Stomach (tissue), 4 donors: ENCODE measurements around the gene APOL3.

ENCODE experiments used
- POLR2A ChIP-seq, 4 donors: fragments of 450-650 bp; IDR thresholded peaks; one replicate each; pipeline ENCODE4 v1.6.1; 2016; ENCODE audit warnings: antibody characterized with exemption in 4 of 4, control low read depth in 2 of 4, mild to moderate bottlenecking in 1 of 4, moderate library complexity in 1 of 4
- POLR2AphosphoS5 ChIP-seq, 3 donors: sonication (generic); formaldehyde crosslinking; IDR thresholded peaks; one replicate each; pipeline ENCODE4 v1.6.1; 2016; ENCODE audit warnings: antibody characterized with exemption in 3 of 3
- TF ChIP-seq, protein P1 (sequence below), 7 experiments: fragments of 450-650 bp in 4 of 7; fragments of 200-600 bp in 3 of 7; sonication (generic) in 3 of 7; IDR thresholded peaks; one replicate each; pipeline ENCODE4 v1.5.1; 2016 to 2019; ENCODE audit warnings: antibody characterized with exemption in 7 of 7, control low read depth in 2 of 7, mild to moderate bottlenecking in 1 of 7

DNA sequence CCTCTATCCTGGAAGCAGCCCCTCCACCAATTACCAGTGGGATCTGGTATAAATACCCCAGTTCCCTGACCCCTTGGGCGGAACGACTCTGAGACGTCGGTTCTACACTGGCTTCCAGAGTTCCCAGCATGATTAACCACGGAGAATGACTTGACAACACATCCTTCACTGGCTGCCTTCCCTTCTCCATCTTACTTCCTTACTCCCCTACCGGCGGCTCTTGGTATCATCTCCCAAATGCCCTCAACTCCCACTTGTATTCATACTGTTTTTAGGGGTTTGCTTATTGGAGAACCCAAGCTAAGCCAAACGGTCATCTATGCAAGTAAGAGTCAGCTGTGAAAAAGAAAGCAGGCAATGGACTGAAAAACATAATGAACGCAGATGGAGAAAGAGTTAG, 56.1 kb downstream of the APOL3 start:
- TF ChIP-seq, protein P1, sequence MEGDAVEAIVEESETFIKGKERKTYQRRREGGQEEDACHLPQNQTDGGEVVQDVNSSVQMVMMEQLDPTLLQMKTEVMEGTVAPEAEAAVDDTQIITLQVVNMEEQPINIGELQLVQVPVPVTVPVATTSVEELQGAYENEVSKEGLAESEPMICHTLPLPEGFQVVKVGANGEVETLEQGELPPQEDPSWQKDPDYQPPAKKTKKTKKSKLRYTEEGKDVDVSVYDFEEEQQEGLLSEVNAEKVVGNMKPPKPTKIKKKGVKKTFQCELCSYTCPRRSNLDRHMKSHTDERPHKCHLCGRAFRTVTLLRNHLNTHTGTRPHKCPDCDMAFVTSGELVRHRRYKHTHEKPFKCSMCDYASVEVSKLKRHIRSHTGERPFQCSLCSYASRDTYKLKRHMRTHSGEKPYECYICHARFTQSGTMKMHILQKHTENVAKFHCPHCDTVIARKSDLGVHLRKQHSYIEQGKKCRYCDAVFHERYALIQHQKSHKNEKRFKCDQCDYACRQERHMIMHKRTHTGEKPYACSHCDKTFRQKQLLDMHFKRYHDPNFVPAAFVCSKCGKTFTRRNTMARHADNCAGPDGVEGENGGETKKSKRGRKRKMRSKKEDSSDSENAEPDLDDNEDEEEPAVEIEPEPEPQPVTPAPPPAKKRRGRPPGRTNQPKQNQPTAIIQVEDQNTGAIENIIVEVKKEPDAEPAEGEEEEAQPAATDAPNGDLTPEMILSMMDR (IDR thresholded peaks at IDR 0.05) = no peak
- TF ChIP-seq POLR2AphosphoS5 (IDR thresholded peaks at IDR 0.05) (no peak), POLR2A (IDR thresholded peaks at IDR 0.05) (no peak)
